GM12874 (cell line): ENCODE data around the gene CERKL.

Experiments used
- TF ChIP-seq, protein P1 (sequence below): IDR thresholded peaks from 2 replicates; pipeline ENCODE4 v1.5.1; 2011; ENCODE audit warnings: low read depth, mild to moderate bottlenecking, control low read depth, low read length, moderate library complexity; ENCODE audit not compliant: insufficient read depth

CERKL gene

GRCh38 chr2:181680055-181680936 lies 23.4 kb upstream of the CERKL start, which contains the start of gene NEUROD1:
TSS of gene NEUROD1 (minus strand) at chr2:181680517. CDS start at chr2:181678860, 1,657 bp downstream.
- TF ChIP-seq, protein P1, sequence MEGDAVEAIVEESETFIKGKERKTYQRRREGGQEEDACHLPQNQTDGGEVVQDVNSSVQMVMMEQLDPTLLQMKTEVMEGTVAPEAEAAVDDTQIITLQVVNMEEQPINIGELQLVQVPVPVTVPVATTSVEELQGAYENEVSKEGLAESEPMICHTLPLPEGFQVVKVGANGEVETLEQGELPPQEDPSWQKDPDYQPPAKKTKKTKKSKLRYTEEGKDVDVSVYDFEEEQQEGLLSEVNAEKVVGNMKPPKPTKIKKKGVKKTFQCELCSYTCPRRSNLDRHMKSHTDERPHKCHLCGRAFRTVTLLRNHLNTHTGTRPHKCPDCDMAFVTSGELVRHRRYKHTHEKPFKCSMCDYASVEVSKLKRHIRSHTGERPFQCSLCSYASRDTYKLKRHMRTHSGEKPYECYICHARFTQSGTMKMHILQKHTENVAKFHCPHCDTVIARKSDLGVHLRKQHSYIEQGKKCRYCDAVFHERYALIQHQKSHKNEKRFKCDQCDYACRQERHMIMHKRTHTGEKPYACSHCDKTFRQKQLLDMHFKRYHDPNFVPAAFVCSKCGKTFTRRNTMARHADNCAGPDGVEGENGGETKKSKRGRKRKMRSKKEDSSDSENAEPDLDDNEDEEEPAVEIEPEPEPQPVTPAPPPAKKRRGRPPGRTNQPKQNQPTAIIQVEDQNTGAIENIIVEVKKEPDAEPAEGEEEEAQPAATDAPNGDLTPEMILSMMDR, result no peak

DNA sequence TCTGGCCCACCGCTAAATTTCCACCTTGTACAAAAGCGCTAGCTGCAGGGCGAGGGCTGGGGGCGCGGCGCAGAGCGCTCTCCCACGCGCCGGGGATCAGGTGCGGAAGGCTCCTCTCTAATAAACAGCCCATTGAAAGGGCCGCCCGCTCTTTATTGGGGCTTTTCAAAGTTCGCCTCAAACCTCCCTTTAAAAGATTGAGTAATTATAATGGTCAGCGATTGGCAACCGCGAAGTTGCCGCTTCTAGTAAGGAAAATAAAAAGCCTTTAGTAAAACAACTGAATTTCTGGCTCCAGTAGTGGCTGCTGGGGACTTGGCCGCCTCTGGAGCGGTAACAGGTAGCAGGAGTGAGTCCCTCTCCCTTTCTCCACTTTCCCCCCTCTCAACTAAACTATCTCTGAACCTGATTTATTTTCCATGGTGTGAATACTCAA lies 22.7 kb upstream of the CERKL start:
- TF ChIP-seq, protein P1, result no peak

GRCh38 chr2:181678861-181679543 lies 22.1 kb upstream of the CERKL start:
- TF ChIP-seq, protein P1, result no peak

DNA sequence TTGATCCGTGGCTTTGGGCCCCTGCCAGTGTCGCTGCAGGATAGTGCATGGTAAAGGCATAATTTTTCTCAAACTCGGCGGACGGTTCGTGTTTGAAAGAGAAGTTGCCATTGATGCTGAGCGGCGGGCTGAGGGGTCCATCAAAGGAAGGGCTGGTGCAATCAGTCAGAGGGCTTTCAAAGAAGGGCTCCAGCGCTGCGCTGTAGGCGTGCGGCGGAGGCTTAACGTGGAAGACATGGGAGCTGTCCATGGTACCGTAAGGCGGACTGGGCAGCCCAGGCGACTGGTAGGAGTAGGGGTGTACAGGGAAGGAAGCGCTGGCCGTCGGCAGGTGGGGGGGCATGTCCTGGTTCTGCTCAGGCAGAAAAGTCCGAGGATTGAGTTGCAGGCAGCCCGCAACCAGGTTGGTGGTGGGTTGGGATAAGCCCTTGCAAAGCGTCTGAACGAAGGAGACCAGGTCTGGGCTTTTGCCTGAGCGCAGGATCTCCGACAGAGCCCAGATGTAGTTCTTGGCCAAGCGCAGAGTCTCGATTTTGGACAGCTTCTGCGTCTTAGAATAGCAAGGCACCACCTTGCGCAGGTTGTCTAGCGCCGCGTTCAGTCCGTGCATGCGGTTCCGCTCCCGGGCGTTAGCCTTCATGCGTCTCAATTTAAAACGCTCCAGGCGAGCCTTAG lies 21.1 kb upstream of the CERKL start:
- TF ChIP-seq, protein P1, result no peak

- TF ChIP-seq, protein P1, result no peak
Observed at GRCh38 chr2:181675254-181675653, 18.3 kb upstream of the CERKL start.

- TF ChIP-seq, protein P1, result no peak
Observed at GRCh38 chr2:181674461-181674860, 17.6 kb upstream of the CERKL start.

DNA sequence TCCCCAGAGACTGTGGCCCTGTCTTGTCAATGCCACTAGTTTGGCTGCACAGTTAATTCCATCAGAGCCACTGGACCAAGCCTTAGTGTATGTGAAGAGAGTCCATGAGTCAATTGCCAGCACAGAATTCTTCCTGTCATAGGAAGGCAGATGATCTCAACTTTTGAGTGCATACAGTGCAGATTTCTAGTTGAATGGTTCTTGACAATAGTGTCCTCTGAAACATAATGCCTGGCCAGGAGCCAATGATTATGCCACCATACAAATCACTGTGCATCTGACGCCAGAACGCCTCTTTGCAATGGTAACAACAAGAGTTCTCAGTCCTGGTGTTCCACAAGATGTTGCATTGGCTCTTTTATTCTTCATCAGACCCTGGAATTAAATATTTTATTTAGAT lies 16.3 kb upstream of the CERKL start:
- TF ChIP-seq, protein P1, result no peak
